NCI-H345 treated with DMSO at 0.1 percent for 48 hours (cell line): ENCODE results near the gene ELOVL2.

ENCODE experiments used
- DNase-seq: peaks from one replicate; lab custom pipeline; 2025; ENCODE audit not compliant: unreplicated experiment; lab: John Stamatoyannopoulos, UW

The ELOVL2 gene

DNA sequence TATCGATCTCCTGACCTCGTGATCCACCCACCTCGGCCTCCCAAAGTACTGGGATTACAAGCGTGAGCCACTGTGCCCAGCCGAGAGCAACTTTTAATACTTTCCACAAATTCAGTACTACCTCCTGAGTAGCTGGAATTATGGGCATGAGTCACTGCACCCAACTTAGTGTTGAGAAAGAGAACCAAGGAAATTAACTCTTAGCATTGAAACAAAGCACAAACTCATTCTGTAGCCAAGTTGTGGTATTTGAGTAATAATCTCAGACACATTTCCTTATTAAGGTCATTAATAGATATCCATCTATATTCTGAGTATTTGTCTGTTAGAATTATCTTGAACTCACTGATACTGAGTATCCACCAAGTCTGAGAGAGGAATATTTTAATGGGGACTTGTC lies 14.3 kb upstream of the ELOVL2 start:
- no peak for DNase-seq

GRCh38 chr6:11056871-11057270 lies 12.8 kb upstream of the ELOVL2 start:
- DNase-seq = no peak

- no peak for DNase-seq
These were observed 11.1 kb upstream of the ELOVL2 start for GRCh38 chr6:11055127-11055627.

- DNase-seq = no peak
These were observed 10.6 kb upstream of the ELOVL2 start for GRCh38 chr6:11054722-11055121.

- no peak for DNase-seq
These were observed 9.2 kb upstream of the ELOVL2 start for GRCh38 chr6:11053307-11053706.

DNA sequence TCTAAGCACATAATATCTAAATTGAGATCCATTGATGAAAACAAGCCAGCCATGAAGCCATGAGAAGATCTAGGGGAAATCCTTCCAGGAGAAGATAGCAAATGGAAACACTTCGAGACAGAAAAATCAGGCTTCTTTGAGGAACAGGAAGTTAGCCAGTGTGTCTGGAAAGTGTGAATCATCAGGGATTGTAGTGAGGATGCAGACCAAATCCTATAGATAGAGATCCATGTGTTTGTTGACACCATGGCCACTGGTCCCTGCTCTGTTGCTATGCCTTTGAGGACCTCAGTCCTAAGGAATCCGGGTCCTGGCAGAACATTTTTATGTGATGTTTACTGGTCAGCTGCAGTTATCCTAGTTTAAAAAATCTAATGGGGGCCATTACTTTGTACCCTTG lies 6.6 kb upstream of the ELOVL2 start:
- DNase-seq = no peak

GRCh38 chr6:11044712-11045167 lies 635 bp upstream of the ELOVL2 start:
- no peak for DNase-seq

DNA sequence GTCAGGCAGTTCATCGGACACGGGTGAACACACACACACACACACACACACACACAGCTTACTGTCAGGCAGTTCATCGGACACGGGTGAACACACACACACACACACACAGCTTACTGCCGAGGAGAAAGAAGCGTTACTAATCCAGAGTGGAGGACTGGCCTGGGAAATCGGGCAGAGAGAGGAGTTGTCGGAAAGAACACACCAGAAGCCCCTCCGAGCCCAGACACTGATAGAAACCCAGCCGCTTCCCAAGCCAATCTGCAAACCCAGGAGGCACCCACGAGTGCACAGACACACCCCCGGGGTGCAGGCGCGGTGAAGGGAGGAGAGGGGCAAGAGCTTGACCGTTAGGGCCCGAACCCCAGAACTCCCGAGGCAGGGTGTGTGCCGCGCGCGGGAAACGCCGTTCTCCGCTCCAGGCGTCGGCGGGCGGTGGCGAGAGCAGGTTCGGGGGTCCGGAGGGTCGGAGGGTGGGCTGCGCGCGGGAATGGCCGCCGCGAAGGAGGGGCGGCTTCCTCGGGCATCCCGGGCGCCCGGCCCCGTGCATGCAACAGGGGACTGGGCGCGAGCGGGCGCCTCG lies 636 bp downstream of the ELOVL2 start:
- no peak for DNase-seq

DNA sequence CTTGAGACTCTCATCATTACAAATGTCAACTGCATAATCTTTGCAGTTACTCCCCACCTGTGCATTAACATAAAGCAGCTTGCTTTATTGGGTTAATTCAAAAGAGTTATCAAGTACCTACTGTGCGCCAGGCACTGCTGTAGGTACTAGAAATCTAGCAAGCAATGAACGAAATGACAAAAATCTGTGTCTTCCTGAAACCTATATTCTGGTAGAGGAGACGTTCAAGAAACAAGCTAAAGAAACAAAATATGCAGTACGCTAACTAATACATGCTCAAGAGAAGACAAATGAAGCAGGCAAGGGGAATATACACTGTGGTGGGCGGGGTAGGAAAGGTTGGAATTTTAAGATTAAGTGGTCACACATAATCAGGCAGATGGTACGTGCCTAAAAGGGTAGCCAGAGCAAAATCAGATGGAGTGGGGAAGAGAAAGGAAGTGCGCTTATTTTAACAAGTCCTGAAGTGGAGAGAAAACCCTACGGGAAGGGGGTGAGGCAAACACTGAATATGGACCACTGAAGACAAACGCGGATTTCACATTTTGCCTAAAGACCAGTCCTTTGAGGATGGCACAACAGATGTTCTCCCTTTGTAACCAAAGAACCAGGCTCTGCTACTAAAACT lies 1.2 kb downstream of the ELOVL2 start:
- DNase-seq = no peak

DNA sequence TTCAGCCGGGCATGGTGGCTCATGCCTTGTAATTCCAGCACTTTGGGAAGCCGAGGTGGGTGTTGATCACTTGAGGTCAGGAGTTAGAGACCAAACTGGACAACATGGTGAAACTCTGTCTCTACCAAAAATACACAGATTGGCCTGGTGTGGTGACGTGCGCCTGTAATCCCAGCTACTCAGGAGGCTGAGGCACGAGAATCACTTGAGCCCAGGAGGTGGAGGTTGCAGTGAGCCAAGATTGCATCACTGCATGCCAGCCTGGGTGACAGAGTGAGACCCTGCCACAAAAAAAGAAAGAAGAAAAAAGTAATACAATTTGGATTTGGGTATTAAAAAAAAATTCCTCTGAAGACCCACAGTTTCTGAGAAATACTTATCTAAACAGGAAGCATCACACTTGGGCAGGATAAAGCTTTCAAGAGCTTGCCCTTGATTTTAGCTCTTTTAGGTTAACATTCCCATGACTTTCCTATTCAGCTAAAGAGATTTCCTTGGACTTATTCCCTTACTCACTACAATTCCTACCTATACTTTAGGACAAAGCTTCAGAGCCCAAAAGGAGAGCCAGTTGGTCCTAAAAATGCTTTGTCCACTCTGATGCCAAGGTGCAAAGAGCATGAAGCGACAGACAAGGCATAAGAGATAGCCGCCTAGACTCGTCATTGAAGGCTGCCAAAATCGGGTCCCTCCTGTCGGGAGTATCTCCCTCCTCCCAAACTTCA lies 1.9 kb downstream of the ELOVL2 start:
- DNase-seq = no peak

GRCh38 chr6:11040134-11040533 lies 4.0 kb downstream of the ELOVL2 start:
- DNase-seq = no peak

DNA sequence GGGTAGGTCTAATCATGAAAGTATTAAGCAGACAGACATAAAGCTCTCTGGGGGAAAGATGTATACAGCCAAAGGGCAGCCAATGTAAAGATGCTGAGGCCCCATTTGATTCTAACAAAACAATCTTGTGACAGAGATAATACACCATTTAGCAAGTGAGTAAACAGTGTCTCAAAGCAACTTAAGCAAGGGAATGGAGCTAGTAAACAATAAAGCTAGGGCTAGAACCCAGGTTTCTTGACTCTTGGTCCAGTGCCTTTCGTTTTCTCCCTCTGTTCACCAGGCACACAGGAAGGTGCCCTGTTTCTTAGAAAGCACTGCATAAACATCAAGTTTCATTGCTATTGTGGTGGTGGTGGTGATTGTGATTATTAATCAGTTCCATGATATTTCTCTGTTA lies 5.1 kb downstream of the ELOVL2 start:
- DNase-seq = no peak

- DNase-seq = no peak
These were observed 7.1 kb downstream of the ELOVL2 start for GRCh38 chr6:11036977-11037430.

- no peak for DNase-seq
These were observed 7.8 kb downstream of the ELOVL2 start for GRCh38 chr6:11036351-11036740.

- DNase-seq = no peak
These were observed 8.3 kb downstream of the ELOVL2 start for GRCh38 chr6:11035616-11036350.

- no peak for DNase-seq
These were observed 10.3 kb downstream of the ELOVL2 start for GRCh38 chr6:11033825-11034224.

- no peak for DNase-seq
These were observed 13.2 kb downstream of the ELOVL2 start for GRCh38 chr6:11030904-11031303.

DNA sequence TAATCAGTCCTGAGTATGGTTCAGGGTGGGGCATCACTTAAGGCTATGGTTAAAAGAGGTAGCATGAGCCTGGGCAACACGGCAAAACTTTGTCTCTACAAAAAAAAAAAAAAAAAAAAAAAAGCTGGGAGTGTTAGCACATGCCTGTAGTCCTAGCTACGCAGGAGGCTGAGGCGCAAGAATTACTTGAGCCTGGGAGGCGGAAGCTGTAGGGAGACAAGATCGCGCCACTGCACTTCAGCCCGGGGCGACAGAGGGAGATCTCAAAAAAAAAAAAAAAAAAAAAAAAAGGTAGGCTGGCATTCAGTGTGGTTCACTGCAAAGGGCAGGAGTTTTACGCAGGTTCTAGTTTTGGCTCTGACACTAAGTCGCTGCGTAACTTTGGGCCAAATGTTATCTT lies 15.1 kb downstream of the ELOVL2 start:
- DNase-seq = no peak

GRCh38 chr6:11027565-11028110 lies 16.5 kb downstream of the ELOVL2 start:
- no peak for DNase-seq

DNA sequence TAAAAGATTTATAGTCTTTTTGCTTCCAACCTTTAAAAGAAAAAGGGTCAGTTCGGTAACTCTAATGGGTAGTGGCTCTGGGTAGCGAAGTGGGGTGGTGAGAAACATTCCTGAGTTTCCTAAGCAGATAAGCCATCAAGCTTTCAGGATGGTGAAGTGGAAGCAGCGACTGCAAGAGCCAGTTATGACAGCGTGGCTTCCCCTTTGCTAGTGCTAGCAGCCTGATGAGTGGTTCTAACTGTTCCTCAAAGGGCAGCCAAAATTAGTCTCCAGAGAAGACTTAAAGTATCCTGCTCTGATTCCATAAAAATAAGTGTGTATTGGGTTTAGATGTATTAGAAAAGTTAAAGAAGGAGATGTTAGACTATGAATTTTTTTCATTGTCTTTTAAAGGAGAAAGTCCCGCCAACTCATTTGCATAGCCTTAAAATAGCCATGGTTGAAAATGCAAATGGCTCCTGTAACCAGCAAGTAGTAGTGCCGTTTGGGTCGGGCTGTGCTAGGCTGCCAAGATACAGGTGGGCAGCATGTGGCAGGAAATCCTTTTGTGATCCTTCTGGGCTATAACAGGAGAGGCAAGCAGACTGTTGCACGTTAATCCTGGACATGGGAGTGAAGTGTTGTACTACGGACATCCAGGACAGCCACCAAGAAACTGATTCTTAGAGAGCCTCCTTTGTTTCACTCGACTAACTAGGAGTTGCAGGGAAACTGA lies 18.0 kb downstream of the ELOVL2 start:
- DNase-seq = no peak

- DNase-seq = no peak
These were observed 19.0 kb downstream of the ELOVL2 start for GRCh38 chr6:11025130-11025529.
